ENCODE measurements around the gene FOXP1. TPM values are rescaled to one million over a fixed set of nuclear protein-coding genes. Genes with fewer than 3 reads are reported as not detected.

Gene FOXP1
- total RNA-seq, 2 donors from 2014 or later = 109 to 112 TPM

DNA sequence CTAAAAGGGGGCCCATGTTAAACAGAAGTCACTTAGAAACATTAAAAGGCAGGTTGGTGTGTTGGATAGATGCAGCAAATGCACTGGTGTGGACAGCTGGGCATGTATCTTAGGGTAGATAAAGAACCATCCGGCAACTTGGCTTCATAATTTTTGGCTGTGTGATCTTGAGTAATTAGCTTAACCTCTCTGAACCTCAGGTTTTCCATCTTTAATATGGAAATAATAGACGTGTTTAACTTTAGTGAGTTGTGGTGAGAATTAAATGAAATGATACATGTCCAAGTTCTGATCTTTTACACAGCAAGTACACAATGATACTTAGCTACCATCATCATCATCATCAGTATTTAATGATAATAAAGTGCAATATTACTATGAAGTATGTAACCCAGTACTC lies 330.4 kb downstream of the FOXP1 start:
- intact Hi-C loops (cut with DNase I) = no loop called here
- DNase-seq (ENCODE audit: low spot score) = no peak

DNA sequence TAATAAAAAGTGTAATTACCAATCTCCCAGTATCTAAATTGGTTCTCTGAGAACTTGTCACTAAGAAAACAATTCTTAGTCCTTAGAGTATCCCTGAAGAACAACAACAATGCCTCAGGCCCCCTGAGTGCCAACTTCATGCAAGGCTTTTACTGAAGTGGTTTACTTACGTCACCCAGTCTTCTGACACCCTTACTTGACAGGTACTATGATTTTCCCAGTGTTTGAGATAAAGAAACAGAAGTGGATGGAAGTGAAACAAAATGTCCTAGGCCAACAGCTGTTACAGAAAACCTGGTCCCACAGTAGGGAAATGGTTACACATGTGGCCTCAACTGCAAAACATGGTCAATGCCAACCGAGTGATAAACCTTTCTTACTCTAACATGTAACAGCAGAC lies 331.1 kb downstream of the FOXP1 start:
- no peak for DNase-seq (ENCODE audit: low spot score)
- intact Hi-C loops (cut with DNase I) = no loop called here

DNA sequence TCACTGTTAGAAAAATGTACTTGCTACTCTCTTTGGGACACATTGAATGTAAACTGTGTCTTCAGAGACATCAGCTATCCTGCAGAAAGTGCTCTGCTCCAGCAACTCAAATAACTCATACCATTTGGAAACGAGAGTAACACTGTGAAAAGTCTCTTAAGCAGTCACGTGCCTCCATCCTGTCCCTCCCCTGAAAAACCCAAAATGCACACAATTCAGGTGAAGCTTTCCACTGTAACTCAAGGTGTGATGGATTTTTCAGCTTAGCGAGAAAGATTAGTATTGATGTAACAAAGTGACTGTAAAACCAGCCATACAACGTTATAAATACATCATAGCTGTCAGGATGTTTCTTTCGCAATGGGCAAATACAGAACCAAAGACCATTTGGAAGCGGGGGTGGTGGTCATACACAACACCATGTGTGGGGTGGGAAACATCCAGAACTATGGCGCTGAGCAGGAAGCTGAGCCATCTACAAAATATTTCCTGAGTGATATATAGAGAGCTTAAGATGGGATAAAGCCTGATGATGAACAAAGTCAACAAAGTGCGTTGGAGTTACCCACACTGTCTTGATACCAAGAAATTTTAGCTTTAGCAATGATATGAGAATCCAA lies 332.3 kb downstream of the FOXP1 start:
- no peak for DNase-seq (ENCODE audit: low spot score)
- intact Hi-C loops (cut with DNase I) = no loop called here

DNA sequence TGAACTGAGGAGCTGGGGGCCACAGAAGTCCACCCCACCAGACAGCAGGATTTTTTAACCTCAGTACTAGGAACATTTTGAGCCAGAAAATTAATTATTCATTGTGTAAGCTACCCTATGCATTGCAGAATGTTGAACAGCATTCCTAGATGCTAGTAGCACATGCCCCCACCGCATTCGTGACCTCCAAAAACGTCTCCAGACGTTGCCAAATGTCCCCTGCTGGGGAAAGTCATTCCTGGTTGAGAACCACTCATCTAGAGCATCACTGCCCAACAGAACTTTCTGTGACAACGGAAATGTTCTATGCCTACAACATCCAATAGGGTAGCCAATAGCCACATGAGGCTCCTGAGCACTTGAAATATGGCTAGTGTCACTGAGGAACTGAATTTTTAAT lies 333.5 kb downstream of the FOXP1 start:
- DNase-seq (ENCODE audit: low spot score) = no peak
- intact Hi-C loops (cut with DNase I) = no loop called here

DNA sequence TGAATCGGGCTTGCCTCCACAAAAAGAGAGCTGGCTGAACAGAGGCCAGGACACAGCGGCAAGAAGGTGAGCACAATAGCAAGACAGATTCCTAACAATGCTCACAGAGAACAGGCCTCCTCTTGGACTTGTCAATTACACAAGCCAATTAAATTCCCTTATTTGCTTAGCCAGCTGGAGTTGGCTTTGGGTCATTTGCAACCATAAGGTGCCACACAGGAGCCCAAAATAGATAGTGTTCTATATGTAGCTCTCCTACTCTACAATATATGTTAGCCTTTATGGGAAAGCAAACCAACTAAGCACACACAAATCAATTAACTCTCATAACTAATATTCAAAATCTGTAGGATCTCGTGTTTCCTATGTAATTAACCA lies 335.6 kb downstream of the FOXP1 start:
- DNase-seq (ENCODE audit: low spot score) = no peak
- intact Hi-C loops (cut with DNase I) = loop anchor here in 1 of 2 donors (5.0 to 10.0 kb wide), 2 partner anchors 113 to 334 kb away; partner anchors contain the start of gene FOXP1

DNA sequence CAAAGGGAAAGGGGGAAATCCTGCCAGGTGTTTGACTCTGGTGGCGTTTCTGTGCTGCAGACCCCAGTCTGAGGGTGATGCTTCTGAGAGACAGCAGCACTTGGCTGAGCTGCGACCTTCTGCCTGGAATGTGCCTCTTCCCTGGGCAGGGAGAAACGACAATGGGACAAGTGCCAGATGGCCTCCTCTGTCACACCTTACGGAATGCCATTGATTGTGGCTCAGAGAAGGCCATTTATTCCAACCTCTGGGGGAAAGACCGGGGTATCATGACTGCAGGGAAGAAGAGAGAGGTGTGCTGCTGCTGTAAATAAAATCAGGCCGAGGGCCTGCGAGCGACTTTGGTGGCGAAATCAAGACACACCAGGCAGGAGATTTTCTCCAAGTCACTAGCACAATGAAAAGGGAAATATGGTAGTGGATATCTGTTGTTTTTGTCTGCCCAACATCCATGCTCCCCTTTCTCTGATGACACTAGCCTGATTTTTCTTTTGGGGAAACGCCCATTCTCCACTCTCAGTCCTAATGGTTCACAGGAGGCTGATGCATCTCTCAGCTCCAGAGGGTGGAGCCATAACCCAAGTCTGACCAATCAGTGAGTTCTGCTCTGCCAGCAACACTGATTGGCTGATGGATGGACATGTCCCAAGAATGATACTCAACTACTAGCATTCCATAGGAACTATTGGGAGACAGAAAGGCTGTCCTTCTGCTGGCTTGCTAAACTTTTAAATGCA lies 336.1 kb downstream of the FOXP1 start:
- intact Hi-C loops (cut with DNase I) = loop anchor here in 1 of 2 donors (5.0 to 10.0 kb wide), 2 partner anchors 113 to 335 kb away; partner anchors contain the start of gene FOXP1

DNA sequence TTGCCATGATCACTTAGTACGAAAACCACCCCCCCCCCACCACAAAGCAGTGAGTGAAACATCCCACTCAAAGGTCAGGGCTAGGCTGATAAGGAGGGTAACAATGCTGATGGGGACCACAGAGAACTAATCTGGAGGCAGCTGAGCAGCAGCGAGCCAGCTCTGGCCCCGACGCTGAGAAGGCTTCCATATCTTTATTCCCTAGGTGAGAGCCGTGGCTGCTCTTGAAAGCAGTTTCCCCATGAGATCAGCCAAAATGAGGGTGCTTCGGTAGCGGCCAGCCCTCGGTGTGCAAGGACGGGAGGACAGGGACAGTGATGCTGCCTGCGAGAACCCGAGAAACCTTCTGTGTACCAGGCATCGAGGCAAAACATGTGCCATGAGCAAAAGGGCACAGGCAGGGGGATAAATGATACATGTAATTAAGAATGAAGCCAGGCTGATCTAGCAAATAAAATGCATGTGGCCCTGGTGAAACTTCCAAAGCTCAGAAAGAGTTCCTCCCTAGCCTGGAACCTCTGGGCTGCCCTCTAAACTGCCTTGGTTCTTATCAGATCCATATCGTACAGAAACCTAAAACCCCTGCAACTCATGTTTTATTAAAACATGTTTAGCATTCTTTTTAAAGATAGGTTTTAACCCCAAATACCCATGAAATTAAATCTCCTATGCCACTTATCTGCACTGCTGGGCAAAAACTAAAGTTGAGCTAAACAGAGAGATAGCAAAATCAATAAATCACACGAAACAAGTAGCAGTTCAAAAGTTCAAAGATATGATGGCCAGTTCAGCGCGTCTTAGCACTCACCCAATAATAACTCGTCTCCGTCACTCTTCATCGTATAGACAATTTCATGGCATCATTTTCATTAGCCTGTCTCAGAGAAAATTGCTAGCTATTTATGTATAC lies 337.3 kb downstream of the FOXP1 start:
- DNase-seq (ENCODE audit: low spot score) = no peak
- intact Hi-C loops (cut with DNase I) = loop anchor here in 1 of 2 donors (5.0 to 10.0 kb wide), 2 partner anchors 111 to 336 kb away; partner anchors contain the start of gene FOXP1

More for the DNA sequence above, 336.1 kb downstream of the FOXP1 start:
- no peak for DNase-seq (ENCODE audit: low spot score)

DNA sequence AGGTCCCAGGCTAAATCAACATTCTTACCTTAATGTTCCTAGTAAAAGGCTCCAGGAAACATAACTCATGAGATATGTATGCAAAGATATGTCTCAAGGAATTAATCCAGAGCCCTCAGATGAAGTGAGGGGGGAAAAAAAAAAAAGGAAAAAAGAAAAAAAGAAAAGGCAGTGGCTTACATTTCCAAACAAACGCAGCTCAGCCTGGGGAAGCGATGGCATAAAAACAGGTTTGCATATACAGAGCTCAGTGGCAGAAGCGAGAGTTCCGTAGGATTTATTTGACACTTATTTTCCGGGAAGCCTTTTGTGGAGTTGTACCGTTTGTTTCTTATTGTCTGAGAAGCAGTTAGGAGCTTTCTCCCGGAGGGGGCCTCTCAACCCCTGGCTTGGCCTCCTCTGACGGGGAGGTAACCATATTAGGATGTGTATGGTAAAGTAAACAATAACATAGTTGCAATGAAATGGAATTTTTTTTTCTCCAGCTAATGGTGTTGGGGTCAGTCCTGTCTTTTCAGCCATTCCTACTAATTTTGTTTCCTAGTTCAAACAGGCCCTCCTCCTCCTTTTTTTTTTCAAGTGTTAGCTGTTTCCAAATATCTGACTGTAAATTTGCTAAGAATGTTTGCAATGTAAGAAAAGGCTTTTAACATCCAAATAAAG lies 338.6 kb downstream of the FOXP1 start:
- no peak for DNase-seq (ENCODE audit: low spot score)
- intact Hi-C loops (cut with DNase I) = loop anchor here in 1 of 2 donors (5.0 to 10.0 kb wide), 2 partner anchors 110 to 337 kb away; partner anchors contain the start of gene FOXP1

DNA sequence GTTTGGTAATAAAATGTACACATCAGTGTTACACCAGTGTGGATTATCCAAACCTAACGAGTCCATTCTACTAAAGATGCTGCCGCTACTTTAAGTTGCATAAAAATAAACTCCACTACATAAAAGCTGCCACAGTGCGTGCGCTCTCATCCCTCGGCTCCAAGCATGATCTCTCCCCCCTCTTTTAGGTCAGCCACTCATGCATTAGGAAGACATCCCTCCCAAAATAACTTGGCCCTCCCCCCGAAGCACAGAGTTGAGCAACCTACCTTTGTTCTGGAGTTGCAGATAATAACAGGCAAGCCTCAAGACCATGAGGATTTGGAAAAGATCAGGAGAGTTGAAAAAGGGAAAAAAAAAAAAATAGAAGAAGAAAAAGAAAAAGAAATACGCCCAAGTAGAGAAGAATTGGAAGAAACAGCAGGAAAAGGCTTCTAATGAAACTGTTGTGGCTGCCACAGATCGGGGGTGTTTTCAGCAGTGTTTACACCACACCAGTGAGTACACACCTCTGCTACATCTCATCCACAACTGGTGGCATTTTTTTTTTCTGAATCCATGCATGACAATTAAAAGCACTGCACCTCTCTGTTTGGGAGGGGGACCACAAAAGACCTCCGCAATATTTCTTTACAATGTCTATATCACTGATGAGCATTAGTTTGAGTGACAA lies 339.2 kb downstream of the FOXP1 start:
- no peak for DNase-seq (ENCODE audit: low spot score)
- intact Hi-C loops (cut with DNase I) = loop anchor here in 1 of 2 donors (10.0 kb wide), 1 partner anchor 109 kb away; no protein-coding TSS in a partner anchor

DNA sequence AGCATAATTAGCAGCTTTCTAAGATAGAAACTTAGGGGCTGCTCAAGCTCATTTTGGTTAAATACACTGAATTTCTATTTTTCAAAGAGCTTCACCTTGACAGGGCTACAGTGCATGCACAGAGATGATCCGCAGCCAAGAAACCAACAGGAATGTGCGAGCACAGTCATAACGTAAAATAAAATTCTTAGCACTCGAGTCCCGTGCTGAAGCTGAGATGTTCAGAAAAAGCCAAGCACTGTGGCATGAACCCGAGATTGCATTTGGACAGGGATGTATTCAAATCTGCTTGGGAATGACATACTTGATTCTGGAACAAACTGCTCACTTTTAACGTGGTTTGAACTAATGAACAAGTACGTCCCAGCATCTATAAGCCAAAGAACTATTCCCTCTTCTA lies 340.3 kb downstream of the FOXP1 start:
- no peak for DNase-seq (ENCODE audit: low spot score)
- intact Hi-C loops (cut with DNase I) = loop anchor here in 1 of 2 donors (10.0 kb wide), 1 partner anchor 108 kb away; no protein-coding TSS in a partner anchor

DNA sequence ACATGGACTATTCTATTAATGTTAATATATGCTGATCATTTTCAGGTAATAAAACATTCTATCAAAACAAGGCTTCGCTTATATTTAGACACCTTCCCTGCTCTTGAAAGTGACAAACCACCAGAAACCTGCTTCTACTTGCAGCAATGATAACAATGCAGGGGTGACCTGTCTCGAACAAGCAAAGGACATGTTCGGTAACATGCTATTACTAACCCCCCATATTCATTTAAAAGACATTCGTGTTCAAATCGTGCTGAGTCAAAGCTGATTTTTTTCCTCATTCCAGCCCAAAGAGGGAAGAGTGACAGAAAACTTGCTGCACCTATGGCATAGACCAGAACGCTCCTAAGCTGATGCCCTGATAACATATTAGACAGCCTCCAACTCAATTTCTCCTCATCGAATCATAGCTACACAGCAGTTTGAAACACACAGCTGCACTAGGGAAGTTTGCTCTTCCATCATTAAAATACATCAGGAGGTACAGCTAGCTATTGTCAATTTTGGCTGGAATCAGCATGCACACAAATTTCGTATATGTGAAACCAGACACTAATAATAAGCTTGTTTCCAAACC lies 341.5 kb downstream of the FOXP1 start:
- intact Hi-C loops (cut with DNase I) = loop anchor here in 1 of 2 donors (10.0 kb wide), 1 partner anchor 107 kb away; no protein-coding TSS in a partner anchor
- DNase-seq (ENCODE audit: low spot score) = no peak

DNA sequence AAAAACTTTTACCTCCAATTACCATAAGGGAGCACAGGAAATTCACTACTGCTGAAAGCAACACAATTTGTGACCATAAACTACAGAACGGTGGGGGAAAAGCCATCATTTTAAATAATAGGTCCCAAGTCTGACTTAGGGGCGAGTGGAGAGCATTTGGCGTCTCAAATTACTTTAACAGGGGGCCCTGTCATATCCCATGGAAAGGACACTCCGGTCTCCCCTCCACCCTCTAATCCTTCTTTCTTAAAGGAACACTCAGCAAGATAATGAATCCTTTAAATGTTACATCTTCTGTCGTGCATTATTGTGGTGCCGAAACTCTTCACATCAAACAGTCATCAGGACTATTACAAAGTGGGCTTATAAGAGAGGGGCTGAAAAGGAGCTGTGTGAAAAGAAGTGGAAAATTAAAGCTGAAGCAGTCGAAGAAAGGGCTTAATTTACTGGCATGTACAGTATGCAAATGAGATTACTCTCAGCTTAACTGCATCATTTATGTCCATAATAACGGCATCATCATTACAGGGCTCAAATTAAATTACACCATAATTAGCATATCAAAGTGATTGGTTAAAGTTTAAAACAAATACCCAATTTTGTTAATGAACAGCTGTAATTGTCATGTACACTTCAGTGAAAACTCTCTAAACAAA lies 342.2 kb downstream of the FOXP1 start:
- no peak for DNase-seq (ENCODE audit: low spot score)
- intact Hi-C loops (cut with DNase I) = loop anchor here in 1 of 2 donors (10.0 kb wide), 1 partner anchor 107 kb away; no protein-coding TSS in a partner anchor

DNA sequence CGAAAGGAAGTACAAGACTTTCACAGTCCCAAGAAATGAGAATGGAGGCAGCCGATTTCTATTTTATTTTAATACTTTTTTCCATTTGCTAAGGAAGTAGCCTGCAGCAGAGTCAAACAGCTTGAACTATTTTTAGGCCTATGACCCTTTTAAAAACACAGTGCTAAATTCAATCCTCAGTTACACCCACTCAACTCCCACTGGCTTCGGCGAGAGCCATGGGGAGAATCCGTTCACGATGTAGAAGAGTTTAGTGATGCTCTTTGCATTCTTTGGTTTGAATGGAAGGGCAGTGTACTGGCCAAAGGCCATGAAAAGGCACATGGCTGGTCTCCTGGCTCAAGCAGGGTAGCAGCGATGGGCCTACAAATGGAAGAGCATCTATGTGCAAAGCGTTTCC lies 343.5 kb downstream of the FOXP1 start:
- intact Hi-C loops (cut with DNase I) = loop anchor here in 1 of 2 donors (10.0 kb wide), 1 partner anchor 105 kb away; no protein-coding TSS in a partner anchor
- no peak for DNase-seq (ENCODE audit: low spot score)

DNA sequence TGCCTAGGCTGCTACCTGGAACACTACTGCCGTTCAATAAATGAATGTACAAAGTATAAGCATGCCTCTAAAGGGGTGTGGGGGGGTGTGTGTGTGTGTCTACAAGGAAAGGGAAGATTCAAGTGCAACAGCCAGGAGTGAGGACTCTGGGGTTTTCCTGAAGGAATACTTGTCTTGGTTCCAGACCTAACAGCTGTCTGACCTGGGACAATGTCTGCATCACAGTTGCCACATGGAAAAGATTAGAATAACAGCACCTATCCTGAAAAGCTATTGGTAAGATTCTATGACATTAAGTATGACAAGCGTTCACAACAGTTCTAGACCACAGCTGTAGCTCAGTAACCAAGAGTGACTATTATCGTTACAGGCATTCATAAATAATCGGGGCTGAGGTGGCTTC lies 345.2 kb downstream of the FOXP1 start:
- intact Hi-C loops (cut with DNase I) = no loop called here
- DNase-seq (ENCODE audit: low spot score) = no peak

DNA sequence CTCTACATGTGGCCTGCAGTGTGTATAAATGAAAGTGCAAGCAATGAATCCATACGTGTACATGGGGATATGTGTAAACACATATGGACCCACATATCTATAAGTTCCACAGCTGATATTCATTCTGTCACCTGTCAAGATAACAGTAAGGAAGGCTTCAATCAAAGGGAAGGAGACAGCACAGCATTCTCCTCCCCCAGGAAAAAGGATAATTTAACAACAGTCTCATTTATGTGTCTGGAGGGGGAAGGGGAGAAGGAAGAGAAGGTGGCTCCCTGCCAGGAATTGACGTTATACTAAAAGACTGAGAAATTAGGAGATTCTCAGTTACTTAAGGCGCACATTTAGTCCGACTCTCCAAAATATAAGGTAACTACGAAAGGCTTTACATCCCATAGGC lies 345.9 kb downstream of the FOXP1 start:
- DNase-seq (ENCODE audit: low spot score) = no peak
- intact Hi-C loops (cut with DNase I) = no loop called here

DNA sequence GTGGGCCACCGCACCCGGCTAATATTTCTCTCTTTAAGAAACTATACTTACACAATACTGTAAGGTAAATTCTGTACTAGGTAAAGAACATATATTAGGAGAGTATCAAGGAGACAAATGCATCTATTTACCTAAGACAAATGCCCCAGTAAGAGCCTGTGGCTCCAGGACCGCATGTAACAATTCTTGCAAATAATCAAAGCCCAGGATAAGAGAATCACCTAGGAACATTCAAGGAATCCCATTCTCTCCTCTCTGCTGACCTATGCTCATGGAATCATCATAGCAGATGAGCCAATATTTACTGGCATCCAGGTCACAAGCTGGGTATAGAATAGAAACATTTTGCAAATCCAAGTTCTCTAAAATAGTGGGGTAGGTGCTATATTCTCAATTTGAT lies 347.7 kb downstream of the FOXP1 start:
- intact Hi-C loops (cut with DNase I) = no loop called here
- DNase-seq (ENCODE audit: low spot score) = no peak

DNA sequence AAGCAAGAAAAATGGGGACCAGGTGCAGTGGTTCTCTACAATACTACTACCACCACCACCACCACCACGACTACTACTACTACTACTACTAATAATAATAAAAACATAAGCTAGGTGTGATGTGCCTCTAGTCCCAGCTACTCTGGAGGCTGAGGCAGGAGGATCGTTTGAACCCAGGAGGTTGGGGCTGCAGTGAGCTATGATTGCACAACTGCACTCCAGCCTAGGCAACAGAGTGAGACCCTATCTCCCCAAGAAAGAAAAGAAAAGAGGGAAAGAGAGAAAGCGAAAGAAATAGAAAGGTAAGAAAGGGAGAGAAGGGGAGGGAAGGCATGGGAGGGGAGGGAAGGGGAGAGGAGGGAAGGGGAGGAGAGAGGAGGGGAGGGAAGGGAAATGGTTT lies 350.6 kb downstream of the FOXP1 start:
- intact Hi-C loops (cut with DNase I) = no loop called here
- no peak for DNase-seq (ENCODE audit: low spot score)
